Trophoblast cell (in vitro differentiated cells and primary cell): ENCODE results near the gene ADARB2.

Source experiments
- DNase-seq, 2 donors: peaks; one replicate each; pipeline ENCODE4 v3.0.0-alpha.2; 2016
- H2AFZ ChIP-seq: 2 replicates; pipeline ENCODE4 v1.6.1; 2013; ENCODE audit warnings: low read length, moderate library complexity, mild to moderate bottlenecking; ENCODE audit not compliant: insufficient read depth, poor library complexity
- H2AK5ac ChIP-seq: 2 replicates; pipeline ENCODE4 v1.6.1; 2013; ENCODE audit warnings: mild to moderate bottlenecking, low read length
- H2BK120ac ChIP-seq: 2 replicates; pipeline ENCODE4 v1.6.1; 2013; ENCODE audit warnings: low read length, mild to moderate bottlenecking, moderate library complexity; ENCODE audit not compliant: insufficient read depth, poor library complexity
- H2BK12ac ChIP-seq: 2 replicates; pipeline ENCODE4 v1.6.1; 2013; ENCODE audit warnings: mild to moderate bottlenecking, low read length, moderate library complexity
- H2BK5ac ChIP-seq: 2 replicates; pipeline ENCODE4 v1.6.1; 2013; ENCODE audit warnings: low read length, low read depth, moderate library complexity, mild to moderate bottlenecking; ENCODE audit not compliant: poor library complexity
- H3K14ac ChIP-seq: 2 replicates; pipeline ENCODE4 v1.6.1; 2013; ENCODE audit warnings: mild to moderate bottlenecking, low read length
- H3K18ac ChIP-seq: 2 replicates; pipeline ENCODE4 v1.6.1; 2013; ENCODE audit warnings: mild to moderate bottlenecking, low read length
- H3K23ac ChIP-seq: 2 replicates; pipeline ENCODE4 v1.6.1; 2013; ENCODE audit warnings: low read length
- H3K27ac ChIP-seq: 2 replicates; pipeline ENCODE4 v1.5.1; 2013; ENCODE audit warnings: low read depth, mild to moderate bottlenecking, inconsistent platforms, low read length, moderate library complexity
- H3K27me3 ChIP-seq: 2 replicates; pipeline ENCODE4 v1.6.1; 2013; ENCODE audit warnings: inconsistent platforms, mild to moderate bottlenecking, low read length, moderate library complexity; ENCODE audit not compliant: insufficient read depth
- H3K36me3 ChIP-seq, 2 experiments: 1 replicate in 1 of 2; 2 replicates in 1 of 2; pipeline ENCODE4 v1.6.1; 2013; ENCODE audit warnings: low read length in 2 of 2, mild to moderate bottlenecking in 2 of 2, moderate library complexity in 1 of 2; ENCODE audit not compliant: insufficient read depth in 2 of 2, control insufficient read depth in 1 of 2
- H3K4ac ChIP-seq: 2 replicates; pipeline ENCODE4 v1.6.1; 2013; ENCODE audit warnings: low read depth, mild to moderate bottlenecking, low read length, moderate library complexity
- H3K4me1 ChIP-seq, 2 experiments: 1 replicate in 1 of 2; 2 replicates in 1 of 2; pipeline ENCODE4 v1.6.1; 2013; ENCODE audit warnings: low read length in 2 of 2, mild to moderate bottlenecking in 2 of 2, moderate library complexity in 1 of 2; ENCODE audit not compliant: insufficient read depth in 2 of 2, control insufficient read depth in 1 of 2
- H3K4me2 ChIP-seq: 2 replicates; pipeline ENCODE4 v1.6.1; 2013; ENCODE audit warnings: inconsistent platforms, mild to moderate bottlenecking, low read length, moderate library complexity
- H3K4me3 ChIP-seq: 2 replicates; pipeline ENCODE4 v1.5.1; 2013; ENCODE audit warnings: mild to moderate bottlenecking, low read depth, low read length, inconsistent platforms
- H3K79me1 ChIP-seq: one replicate; pipeline ENCODE4 v1.6.1; 2013; ENCODE audit warnings: low read length
- H3K79me2 ChIP-seq: 2 replicates; pipeline ENCODE4 v1.6.1; 2013; ENCODE audit warnings: low read length, mild to moderate bottlenecking; ENCODE audit not compliant: control insufficient read depth, insufficient read depth, poor library complexity
- H3K9ac ChIP-seq: 2 replicates; pipeline ENCODE4 v1.6.1; 2013; ENCODE audit warnings: mild to moderate bottlenecking, low read length
- H3K9me3 ChIP-seq: 2 replicates; pipeline ENCODE4 v1.6.1; 2013; ENCODE audit warnings: low read depth, mild to moderate bottlenecking, control low read depth, inconsistent platforms, low read length; ENCODE audit not compliant: insufficient read depth
- H4K12ac ChIP-seq: 2 replicates; pipeline ENCODE4 v1.6.1; 2013; ENCODE audit warnings: low read depth, mild to moderate bottlenecking, low read length, moderate library complexity
- H4K8ac ChIP-seq: 2 replicates; pipeline ENCODE4 v1.6.1; 2013; ENCODE audit warnings: low read depth, mild to moderate bottlenecking, low read length, moderate library complexity
- H4K91ac ChIP-seq: one replicate; pipeline ENCODE4 v1.6.1; 2013; ENCODE audit warnings: low read depth, mild to moderate bottlenecking, low read length, moderate library complexity
- WGBS: extraction: QIAGEN DNeasy Blood & Tissue Kit; methylation state at CpG from one replicate; pipeline ENCODE4 v1.1.7; 2013; ENCODE audit warnings: missing lambda C conversion rate; ENCODE audit not compliant: insufficient read length, insufficient coverage; ENCODE audit errors: extremely low coverage; 5-methylcytosine and 5-hydroxymethylcytosine counted together

ADARB2 gene

DNA sequence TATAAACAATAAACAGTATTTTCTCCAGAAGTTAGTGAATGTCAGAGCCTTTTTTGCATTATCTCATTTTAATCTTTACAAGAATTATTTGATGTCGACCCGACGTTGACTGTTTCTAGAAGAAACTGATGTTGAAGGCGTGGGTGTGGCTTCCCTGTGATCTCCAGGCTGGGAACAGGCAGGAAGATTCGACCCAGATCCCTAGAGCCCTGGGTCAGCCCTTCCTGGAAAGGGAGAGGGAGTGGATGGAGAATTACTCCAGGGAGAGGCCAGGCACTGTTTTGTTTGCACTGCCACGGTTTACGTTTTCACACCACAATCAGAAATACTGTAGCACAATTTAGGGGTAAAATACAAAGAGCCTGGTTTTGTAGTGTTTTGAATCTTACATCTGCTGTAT is 133.1 kb downstream of the ADARB2 start:
- Histone ChIP-seq H3K4me2 (no peak overlapping the region), H2AK5ac (no peak overlapping the region)
- WGBS: no CpG with 5 or more reads among the region's 7 CpGs

GRCh38 chr10:1603181-1603580 is 134.1 kb downstream of the ADARB2 start:
- H4K12ac ChIP-seq: no peak overlapping the region
- H3K79me2 ChIP-seq: no peaks in the 10 kb centered on the region
- H3K4me3 ChIP-seq: no peak overlapping the region
- H4K91ac ChIP-seq: no peak overlapping the region
- H3K23ac ChIP-seq: no peak overlapping the region
- H3K27ac ChIP-seq: no peak overlapping the region
- no peak overlapping the region for H4K8ac ChIP-seq
- H2BK120ac ChIP-seq: no peak overlapping the region
- no peaks in the 10 kb centered on the region for H3K4me1 ChIP-seq
- no peak overlapping the region for H3K14ac ChIP-seq
- H2AFZ ChIP-seq: no peak overlapping the region
- H3K4ac ChIP-seq: no peak overlapping the region
- H3K18ac ChIP-seq: no peak overlapping the region
- H2BK5ac ChIP-seq: no peak overlapping the region
- no peak overlapping the region for H2BK12ac ChIP-seq
- no peaks in the 10 kb centered on the region for H3K79me1 ChIP-seq
- H3K4me2 ChIP-seq: no peak overlapping the region
- no peaks in the 10 kb centered on the region for H3K9me3 ChIP-seq
- no peak overlapping the region for H2AK5ac ChIP-seq
- no CpG with 5 or more reads among the region's 15 CpGs for WGBS
- H3K36me3 ChIP-seq: no peaks in the 10 kb centered on the region
- no peaks in the 10 kb centered on the region for H3K27me3 ChIP-seq
- DNase-seq: no peak
- no peak overlapping the region for H3K9ac ChIP-seq

More for the DNA sequence above, 133.1 kb downstream of the ADARB2 start:
- H3K4me3 ChIP-seq: no peak overlapping the region
- no peak overlapping the region for H3K23ac ChIP-seq
- H2BK5ac ChIP-seq: no peak overlapping the region
- DNase-seq: no peak
- no peak overlapping the region for H3K4ac ChIP-seq
- H3K4me1 ChIP-seq: peaks cover 0 to 2% of the 10 kb centered on the region in 2 experiments
- H3K79me2 ChIP-seq: no peaks in the 10 kb centered on the region
- no peak overlapping the region for H4K8ac ChIP-seq
- H2BK12ac ChIP-seq: no peak overlapping the region
- H3K79me1 ChIP-seq: no peaks in the 10 kb centered on the region
- no peak overlapping the region for H4K91ac ChIP-seq
- no peak overlapping the region for H4K12ac ChIP-seq
- H2AFZ ChIP-seq: no peak overlapping the region
- H3K14ac ChIP-seq: no peak overlapping the region
- H3K18ac ChIP-seq: no peak overlapping the region
- H3K9me3 ChIP-seq: no peaks in the 10 kb centered on the region
- H3K27me3 ChIP-seq: no peaks in the 10 kb centered on the region
- no peaks in the 10 kb centered on the region for H3K36me3 ChIP-seq
- H3K9ac ChIP-seq: no peak overlapping the region
- H2BK120ac ChIP-seq: no peak overlapping the region
- no peak overlapping the region for H3K27ac ChIP-seq

DNA sequence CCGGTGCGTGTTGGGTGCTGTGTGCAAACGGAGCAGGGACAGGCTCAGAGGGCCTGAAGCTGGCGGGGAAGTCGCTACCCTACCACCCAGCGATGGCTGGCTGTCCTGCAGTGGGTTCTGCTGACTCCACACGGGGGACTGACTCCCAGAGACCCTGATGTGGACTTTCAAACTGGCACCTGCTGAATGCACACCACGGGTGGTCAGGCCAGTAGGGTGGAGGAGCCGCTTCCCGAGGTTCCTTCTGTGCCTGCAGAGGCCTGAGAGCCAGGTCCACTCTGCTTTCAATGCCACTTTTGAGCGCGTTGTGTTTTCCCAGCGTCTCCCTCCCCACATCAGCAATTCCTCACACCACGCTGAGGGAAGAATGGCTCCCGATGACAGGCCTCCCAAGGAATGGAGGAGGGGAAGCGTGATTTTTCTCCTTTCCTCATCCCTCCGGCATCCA is 135.3 kb downstream of the ADARB2 start:
- no peaks in the 10 kb centered on the region for H3K79me2 ChIP-seq
- no peaks in the 10 kb centered on the region for H3K4me1 ChIP-seq
- no peak overlapping the region for H2BK12ac ChIP-seq
- no peak overlapping the region for H2BK5ac ChIP-seq
- no peak overlapping the region for H2AFZ ChIP-seq
- no peak overlapping the region for H3K9ac ChIP-seq
- no peak overlapping the region for H3K4me3 ChIP-seq
- H2BK120ac ChIP-seq: no peak overlapping the region
- H3K18ac ChIP-seq: no peak overlapping the region
- no peaks in the 10 kb centered on the region for H3K9me3 ChIP-seq
- H2AK5ac ChIP-seq: no peak overlapping the region
- no peak overlapping the region for H3K4ac ChIP-seq
- DNase-seq: no peak
- no peak overlapping the region for H3K14ac ChIP-seq
- H3K4me2 ChIP-seq: no peak overlapping the region
- H3K79me1 ChIP-seq: no peaks in the 10 kb centered on the region
- H3K27ac ChIP-seq: no peak overlapping the region
- H3K27me3 ChIP-seq: no peaks in the 10 kb centered on the region
- H3K36me3 ChIP-seq: no peaks in the 10 kb centered on the region
- H3K23ac ChIP-seq: no peak overlapping the region
- H4K8ac ChIP-seq: no peak overlapping the region
- H4K91ac ChIP-seq: no peak overlapping the region
- WGBS: no CpG with 5 or more reads among the region's 17 CpGs
- H4K12ac ChIP-seq: no peak overlapping the region

GRCh38 chr10:1601406-1601805 is 135.9 kb downstream of the ADARB2 start:
- Histone ChIP-seq H3K9me3 (peaks cover 2% of the 10 kb centered on the region), H2BK5ac (no peak overlapping the region)
- WGBS: no CpG with 5 or more reads among the region's 10 CpGs

More at GRCh38 chr10:1601406-1601805, 135.9 kb downstream of the ADARB2 start:
- Histone ChIP-seq H3K23ac (no peak overlapping the region), H3K27me3 (no peaks in the 10 kb centered on the region), H2AFZ (no peak overlapping the region), H3K9ac (peak overlapping the region; percentile 29), H2BK120ac (no peak overlapping the region), H3K79me1 (no peaks in the 10 kb centered on the region), H3K79me2 (no peaks in the 10 kb centered on the region), H3K4me3 (no peak overlapping the region), H3K4ac (no peak overlapping the region), H3K4me1 (no peaks in the 10 kb centered on the region), H3K36me3 (no peaks in the 10 kb centered on the region), H3K18ac (no peak overlapping the region), H2BK12ac (no peak overlapping the region), H4K12ac (no peak overlapping the region), H4K8ac (no peak overlapping the region), H4K91ac (no peak overlapping the region), H3K14ac (no peak overlapping the region), H2AK5ac (no peak overlapping the region), H3K27ac (no peak overlapping the region), H3K4me2 (no peak overlapping the region)
- DNase-seq: no peak
